Midbrain (tissue), 1 donor: ENCODE measurements around the gene SIK1.
"Not testable (repeated sequence)": the region's sequence is repeated elsewhere in the genome, so short reads cannot be mapped to it uniquely, and the experiment has no call there.

Source experiments
- DNase-seq: peaks from one replicate; lab custom pipeline; 2025; lab: John Stamatoyannopoulos, UW

SIK1 gene

DNA sequence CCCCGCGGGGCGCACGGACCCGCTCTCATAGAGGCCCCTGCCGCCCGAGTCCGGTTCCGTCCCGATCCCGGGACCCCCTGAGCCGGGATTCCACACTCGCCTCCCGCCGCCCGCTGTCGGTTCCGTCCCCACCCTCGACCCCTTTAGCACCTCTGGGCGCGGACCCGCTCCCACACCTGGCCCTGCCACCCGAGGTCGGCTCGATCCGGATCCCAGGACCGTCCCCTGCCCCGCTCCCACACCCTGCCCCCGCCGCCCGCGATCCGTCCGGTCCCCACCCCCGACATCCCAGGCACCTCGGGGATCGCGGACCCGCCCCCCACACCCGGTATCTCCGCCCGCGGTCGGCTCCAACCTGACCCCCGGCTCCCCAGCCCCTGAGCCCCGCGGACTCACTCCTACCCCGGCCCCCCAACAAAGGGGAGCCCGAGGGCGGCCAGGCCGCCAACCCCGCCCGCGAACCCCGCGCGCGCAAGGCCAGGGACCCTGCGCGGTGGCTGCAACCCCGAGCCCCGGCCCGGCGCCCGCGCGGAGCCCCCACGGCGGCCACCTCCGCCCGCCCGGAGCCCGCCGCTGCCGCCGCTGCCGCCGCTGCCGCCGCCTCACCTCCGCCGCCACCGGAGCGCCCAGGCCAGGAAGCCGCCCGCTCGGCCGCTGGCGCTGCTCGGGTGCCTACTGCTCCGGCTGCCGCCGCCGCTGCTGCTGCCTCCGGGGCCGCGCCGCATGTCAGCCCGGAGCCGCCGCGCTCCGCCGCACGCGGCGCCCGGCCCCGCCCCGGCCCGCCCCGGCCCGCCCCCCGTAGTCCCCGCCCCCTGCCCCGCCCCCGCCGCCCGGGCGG is at the start of gene SIK1:
Gene SIK1 (minus strand): TSS at position 728 of the 838 bp plus-strand sequence. CDS start 953 bp downstream, outside the sequence.
- not testable (repeated sequence) for DNase-seq

DNA sequence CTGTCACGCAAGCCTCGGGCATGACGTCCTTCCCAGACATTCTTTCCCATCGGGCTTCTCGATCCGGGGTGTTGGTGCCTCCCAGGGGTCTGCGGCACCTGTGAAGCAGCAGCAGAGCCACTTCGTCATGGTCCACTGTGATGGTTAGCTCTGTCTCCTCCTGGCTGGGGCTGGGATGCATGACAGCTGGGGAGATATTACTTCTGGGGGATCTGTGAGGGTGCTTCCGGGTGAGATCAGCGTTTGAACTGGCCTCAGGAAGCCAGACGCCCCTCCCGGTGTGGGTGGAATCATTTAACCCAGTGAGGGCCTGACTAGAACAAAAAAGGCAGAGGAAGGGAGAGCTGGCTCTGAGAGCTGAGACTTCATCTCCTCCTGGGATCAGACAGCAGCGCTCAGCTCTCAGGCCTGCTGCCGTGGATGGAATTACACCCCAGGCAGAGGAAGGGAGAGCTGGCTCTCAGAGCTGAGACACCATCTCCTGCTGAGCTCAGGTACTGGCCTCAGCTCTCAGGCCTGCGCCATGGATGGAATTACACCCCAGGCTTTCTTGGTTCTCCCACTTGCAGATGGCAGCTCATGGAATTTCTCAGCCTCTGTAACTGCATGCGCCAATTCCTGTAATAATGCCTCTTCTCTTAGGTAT is 44.8 kb upstream of the SIK1 start:
- DNase-seq = not testable (repeated sequence)

DNA sequence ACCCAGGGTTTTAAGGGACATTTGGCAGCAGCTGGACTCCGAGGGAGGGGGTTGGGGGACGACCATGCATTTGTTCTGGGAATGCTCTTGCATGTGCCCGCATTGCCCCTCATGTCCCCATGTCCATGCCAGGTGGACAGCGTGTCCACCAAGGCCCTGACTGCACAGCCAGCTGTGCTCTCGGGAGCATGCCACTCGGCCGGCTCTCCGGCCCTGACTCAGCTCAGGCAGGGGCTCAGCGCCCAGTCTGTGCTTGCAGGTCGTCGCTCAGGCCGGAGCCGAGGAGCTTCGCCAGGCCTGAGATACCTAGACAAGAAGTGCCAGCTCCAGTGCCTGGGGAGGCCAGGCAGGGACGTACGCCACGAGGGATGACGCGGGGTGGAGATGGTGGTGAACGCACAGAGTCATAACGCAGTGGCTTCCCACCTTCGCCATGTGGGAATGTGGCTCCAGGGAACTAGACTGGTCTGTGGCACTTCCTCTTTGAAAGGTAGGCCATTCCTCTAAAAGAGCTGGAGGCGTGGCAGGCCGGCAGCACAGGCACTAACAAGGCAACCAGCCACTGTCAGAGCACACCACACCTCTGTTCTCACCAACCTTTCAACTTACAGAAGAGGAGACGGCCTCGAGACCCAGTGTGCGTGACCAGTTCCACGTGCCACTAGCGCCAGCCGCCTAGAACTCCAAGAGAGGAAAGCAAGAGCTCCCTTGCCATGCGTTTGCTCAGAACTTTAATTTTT is 43.0 kb upstream of the SIK1 start:
- not testable (repeated sequence) for DNase-seq

DNA sequence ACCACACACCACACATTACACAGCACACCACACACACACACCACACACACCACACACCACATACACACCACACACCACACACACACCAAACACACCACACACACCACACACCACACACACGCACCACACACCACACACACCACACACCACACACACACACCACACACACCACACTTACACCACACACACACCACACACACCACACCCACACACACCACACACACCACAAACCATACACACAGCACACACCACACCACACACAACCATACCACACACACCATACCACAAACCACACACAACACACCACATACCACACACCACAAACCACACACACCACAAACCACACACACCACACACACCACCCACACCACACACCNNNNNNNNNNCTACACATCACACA is 40.9 kb upstream of the SIK1 start:
- DNase-seq = no peak

DNA sequence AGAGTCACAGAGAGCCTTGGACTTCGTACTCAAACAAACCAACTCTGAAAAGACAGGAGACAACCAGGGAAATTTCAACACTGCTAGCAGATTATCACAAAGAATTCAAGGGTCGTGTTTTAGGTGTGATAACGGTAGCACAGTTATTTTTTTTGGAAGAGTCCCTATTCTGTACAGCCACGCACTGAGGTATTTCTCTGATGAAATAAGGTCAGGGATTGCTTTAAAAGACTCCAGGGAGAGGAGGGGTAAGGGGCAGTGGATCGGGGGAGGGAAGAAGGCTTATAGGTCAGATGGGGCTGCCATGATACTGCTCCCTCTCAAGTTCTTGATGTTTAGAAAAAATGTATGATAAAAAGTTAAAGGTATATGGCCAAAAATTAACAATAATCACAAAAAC is 38.2 kb upstream of the SIK1 start:
- not testable (repeated sequence) for DNase-seq

DNA sequence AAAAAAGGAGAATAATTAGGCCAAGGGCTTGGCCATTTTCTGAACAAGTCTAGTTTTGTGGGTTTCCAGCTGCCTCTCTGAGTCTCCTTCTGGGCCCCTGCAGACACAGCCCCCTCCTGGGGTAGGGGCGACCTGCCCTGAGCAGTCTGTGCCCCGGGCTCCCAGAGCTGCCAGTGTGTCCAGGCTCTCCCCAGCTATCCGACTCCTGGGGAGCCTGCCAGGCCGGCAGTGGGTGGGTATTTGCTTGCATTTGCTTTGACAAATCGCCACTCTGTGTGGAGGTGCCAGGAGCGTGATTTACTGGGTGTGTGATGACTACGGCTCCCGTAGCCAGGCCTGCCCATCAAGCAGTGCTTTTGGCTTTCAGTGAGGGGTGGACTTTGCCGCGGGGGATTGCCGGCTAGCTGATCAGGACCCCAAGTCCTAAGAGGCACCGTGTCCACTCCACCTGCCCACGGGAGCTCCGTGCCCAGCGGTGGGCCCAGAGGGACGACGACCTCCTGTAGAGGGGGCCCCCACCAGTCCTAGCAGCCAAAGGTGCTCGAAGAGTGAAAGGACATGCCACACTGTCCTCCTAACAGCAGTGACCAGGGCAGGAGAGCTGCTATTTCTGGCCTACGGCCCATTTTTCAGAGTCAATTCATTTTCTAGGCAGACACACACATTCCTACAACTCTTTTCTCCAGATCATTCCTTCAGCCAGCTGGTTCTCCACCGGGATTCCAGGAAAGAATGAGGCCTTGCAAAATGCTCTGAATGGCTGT is 36.7 kb upstream of the SIK1 start:
- DNase-seq = not testable (repeated sequence)

DNA sequence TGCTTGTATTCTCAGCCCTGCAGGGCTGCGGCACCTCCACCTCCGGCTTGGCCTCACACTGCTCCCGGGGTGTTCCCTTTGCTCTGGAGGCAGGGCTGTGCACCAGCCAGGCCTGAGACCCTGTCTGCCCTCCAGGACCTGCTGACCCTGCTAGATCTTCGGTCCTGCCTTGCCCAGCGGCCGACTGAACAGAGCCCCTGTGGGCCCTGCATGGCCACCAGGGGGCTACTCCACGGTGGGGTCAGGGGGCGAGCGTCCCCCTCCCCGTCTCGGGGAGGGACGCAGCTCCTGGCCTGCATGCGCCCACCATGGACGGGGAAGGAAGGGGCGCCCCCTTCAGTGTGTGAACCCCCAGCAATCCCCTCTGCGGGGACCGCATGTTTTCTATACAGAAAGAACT is 36.0 kb upstream of the SIK1 start:
- not testable (repeated sequence) for DNase-seq

DNA sequence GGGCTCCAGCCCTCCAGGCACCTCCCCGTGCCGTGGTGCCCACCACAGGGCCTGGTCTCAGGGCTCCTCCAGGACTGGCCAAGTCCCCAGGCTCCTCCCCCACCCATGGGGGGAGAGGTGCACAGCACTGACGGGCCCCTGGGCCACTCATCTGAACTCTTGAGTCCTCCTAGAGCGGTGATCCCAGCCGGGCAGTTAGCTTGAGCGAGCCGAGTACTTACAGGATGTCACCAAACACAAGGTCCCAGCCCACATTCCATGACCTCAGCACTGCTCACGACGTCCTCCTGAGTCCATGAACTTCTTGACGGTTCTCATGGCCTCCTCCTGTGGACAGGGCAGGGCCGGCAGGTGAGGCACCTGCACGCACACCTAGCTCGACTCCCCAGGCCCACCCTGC is 33.5 kb upstream of the SIK1 start:
- not testable (repeated sequence) for DNase-seq

DNA sequence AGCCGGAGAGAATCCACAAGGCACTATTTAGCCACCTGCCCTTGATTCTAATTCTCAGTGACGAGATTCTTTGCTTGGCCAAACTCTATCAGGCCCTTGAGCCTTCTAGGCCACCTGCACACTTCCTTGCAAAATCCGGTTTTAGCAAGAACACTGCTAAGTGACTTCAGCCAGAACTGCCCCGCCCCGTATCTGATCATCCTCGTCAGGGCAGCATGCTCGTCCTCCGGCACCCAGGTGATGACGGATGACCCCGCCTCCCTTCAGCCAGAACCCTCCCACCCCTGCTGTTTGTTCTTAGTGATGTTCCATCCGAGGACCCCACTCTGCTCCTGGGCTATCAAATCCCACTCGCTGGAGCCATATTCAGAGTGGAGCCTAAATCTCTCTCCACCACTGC is 32.1 kb upstream of the SIK1 start:
- DNase-seq = not testable (repeated sequence)

DNA sequence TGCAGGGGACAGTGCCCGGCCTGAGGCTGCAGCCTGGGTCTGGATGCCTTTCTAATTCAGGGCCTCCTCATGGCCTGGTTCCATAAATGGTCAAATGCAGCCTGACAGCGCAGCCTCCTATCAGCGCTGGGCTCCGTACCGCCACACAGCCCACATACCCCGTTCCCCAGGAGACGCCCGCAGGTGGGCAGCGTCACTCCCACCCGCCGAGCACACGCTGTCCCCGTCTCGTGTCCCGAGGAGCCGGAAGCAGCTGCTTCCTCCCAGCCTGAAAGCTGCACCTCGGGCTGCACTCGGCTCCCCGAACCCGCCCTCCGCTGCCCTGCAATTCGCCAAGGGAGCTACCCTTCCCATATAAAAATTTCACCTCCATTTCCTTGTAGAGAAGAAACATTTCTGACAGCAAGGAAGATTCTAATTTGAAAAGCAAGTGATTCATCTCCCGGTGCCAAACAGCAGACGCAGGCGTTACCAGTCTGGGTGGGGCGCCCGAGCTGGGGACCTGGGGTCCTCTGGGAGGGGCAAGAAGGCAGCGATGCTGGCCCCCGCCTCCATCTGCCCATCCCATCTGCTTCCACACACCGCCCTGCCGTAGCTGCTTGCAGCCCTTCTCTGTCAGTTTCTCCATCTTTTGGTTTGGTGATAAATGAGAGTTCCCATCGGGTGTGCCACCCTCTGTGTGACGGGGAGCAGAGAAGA is 29.8 kb upstream of the SIK1 start:
- not testable (repeated sequence) for DNase-seq

DNA sequence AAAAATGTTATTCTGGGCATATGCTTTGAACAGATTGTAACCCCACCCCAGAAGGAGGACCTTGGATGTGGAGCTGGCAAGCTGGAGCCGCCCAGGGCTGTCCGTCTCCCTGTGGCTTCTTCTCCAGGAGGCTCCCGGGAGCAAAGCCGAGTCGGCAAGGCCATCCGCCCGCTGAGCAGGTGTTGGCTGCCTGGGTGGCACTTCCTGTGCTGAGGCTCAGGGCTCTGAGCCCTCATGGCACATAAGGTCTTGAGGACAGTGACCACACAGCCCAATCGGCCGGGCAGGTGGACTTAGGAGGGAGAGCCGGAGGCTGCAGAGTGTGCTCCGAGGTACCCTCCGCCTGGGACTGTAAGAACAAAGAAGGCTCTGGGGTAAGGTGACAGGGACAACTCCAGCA is 28.8 kb upstream of the SIK1 start:
- not testable (repeated sequence) for DNase-seq

DNA sequence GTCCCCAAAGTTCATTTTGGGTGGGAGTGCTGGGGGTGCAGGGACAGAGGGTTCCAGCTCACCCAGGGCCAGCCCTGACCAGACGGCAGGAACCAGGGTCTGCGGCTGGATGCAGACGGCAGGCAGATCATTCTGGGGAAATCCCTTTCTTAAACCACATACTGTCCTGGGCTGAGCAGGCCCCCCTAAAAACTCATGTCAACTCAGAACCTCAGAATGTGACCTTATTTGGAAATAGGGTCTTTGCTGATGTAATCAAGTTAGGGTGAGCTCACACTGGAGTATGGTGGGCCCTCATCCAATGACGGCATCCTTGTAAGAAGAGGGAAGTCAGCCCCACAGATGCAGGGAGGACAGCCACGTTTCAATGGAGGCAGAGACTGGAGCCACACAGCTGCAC is 27.2 kb upstream of the SIK1 start:
- not testable (repeated sequence) for DNase-seq

DNA sequence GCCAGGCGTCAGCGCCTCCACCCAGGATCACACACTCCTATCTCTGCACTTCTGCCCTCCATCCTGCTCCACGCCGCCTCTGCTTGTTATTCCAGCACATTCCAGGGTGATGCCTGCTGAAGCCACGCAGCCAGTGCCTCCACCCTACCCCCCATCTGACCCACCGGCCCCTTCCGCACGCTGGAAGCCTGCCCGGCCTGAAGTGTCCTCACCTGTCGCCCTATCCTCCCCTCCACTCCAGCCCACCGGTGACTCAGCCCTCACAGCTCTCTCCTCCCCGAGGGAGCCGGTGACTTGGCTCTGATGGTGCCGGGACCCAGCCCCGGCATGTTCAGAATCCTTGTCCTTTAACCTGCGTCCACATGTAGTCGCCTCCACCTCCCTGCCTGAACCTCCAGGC is 24.9 kb upstream of the SIK1 start:
- not testable (repeated sequence) for DNase-seq

DNA sequence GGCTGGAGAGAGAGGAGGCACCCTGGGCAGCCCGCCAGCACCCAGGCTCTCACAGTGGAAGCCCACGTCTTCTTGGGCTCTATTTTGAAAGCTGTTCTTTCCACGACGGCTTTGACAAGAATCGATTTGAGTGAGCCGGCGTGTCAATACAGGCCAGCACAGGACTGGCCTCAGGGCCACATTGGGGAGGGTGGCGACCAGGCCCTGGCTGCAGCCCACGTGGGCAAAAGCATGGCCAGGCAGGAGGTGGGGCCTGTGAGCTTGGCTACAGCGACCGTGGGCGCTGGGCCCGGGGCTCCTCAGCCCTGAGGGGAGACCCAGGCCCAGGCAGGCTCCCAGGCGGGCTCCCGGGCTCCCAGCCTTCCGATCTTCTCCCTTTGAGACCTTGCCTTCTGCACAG is 23.4 kb upstream of the SIK1 start:
- not testable (repeated sequence) for DNase-seq

DNA sequence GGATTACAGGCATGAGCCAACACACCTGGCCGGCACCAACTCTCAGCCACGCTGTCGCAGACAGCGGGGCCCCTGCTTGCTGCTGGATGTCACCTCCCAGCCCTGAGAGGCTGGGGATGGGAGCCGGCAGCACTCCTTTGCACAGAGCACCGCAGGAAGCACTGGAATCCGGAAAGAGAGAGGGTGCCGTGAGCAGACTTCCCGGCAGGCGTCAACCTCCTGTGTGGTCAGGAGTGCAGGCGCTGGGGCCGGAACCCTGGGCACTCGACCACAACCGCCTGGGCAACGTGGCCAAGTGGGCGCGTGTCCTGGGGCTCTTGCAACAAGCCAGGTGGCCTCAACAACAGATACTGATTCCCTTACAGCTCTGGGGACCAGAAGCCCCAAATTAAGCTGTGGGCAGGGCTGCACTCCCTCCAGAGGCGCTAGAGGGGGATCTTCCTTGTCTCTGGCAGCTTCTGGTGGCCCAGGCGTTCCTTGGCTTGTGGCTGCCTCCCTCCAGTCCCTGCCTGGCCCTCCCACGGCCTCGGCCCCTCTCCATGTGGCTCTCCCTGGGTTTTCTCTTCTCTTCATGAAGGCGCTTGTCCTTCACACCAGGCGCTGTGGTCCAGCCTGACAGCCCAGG is 20.5 kb upstream of the SIK1 start:
- not testable (repeated sequence) for DNase-seq

DNA sequence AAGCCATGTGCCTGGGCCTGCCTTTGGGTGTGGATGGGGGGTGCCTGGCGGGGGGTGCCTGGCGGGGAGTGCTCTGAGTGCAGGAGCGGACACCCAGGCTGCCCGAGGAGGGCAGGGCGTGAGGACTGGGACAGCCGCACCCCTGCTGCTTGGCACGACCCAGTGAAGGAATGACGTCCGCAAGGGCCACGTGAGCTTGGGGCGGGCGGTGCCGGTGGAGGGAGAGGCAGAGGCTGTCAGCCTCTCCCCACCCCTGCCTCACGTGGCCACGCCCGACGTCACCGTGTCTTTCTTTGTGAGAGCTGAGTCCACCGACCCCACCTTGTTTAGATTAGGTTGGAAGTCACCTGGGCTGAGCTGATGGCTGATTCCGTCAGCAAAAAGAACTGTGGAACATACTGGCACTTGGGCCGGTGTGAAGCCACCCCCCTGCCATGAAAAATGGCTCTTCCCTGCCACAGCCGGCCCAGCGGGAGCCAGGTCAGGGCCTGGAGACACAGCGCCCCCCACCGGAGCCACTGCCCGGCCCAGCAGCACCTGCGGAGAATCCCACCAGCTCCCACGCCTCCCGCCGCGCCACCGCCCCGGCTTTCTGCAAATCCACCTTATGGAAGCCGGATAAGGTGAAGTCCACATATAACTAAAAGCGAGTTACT is 19.5 kb upstream of the SIK1 start:
- DNase-seq = not testable (repeated sequence)

DNA sequence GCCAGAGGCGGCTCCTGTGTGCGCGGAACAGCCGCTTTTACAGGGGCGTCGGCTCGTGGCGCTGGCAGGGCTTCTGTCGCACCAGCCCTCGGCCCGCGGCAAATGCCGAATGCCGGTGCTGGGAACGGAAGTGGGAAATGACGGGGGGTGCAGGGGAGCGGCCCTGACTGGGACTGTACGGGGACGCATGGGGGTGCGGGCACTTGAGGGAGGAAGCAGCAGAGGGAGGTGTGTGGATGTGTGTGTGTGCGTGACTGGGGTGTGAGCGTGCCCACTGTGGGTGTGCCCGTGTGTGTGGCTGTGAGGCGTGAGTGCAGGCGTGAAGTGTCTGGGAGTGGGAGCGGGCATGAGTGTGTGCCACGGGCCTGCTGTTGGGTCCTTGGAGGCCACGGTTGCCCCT is 17.6 kb upstream of the SIK1 start:
- DNase-seq = not testable (repeated sequence)

DNA sequence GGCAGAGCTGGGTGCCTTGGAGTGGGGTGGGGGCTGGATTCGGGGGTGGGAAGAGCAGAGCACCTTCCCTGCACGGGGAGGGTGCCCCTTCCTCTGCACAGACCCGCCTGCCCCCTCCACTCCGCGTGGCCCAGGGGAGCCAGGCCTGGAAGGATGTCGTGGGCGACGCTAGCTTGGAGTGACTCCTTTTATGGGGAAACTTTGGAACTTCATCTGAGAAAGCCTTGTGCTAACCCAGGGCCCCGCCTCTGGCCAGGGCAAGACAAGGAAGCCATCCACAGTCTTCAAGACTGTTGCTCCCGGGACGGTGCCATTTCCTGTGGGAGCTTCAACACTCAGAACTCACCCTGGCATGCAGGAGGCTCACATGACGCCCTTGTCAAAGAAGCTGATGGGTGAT is 15.6 kb upstream of the SIK1 start:
- not testable (repeated sequence) for DNase-seq

DNA sequence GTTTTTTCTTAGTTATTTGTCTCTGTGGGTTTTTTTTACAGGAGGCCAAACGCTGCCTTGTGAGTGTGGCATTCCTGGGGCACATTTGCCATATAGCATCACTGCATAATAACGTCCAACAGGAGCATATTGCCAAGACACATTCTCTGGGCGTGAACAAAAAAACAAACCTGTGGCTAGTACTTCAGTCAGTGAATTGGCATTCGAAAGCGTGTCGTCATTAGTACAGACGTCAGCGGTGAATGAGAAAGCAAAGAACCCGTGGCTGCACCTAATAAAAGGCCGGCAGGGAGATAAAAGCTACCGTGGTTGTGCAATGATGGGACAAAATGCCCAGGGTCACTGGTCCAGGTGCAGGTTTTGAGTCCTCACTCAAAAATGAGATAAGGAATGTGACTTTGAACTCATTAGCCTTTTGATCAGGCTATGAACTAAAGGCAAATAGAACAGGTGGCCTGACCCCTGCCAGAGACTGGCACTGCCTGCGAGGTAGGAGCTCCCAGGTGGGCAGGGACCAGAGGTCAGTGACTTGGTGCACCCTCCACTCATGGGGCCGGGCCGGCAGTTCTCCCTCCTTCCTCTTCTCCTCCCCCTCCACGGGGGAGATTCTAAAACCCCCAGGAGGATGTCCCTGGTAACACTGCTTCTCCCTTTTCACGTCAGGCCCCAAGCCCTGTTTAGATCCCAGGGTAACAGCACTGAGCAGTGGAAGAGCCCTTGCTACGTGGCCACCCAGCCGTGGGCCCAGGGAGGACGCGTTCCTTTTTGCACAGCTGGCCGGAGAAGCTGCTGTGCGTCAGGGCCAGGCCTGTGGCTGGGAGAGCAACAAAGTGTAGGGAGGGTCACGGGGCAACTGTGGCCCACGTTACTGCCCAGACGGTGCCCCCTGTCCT is 14.2 kb upstream of the SIK1 start:
- DNase-seq = not testable (repeated sequence)
